Measurements from ENCODE around the gene BUD13. TPM values are rescaled to one million over a fixed set of nuclear protein-coding genes. Genes with fewer than 3 reads are reported as not detected.

BUD13 gene
- total and polyA plus RNA-seq, 2 of the 13 experiments (the other 11 are each of a cell fraction or from before 2014, with no cell fraction given), result 13.3 to 25.9 TPM

GRCh38 chr11:116772443-116773202 lies at the start of gene BUD13 (continued):
- TF ChIP-seq SNAPC5 (CRISPR knock-in tag; IDR thresholded peaks at IDR 0.05; ENCODE audit: borderline replicate concordance) (peak; percentile 69; the same call in 1 of the 2 replicates), ZFX (CRISPR knock-in tag; IDR thresholded peaks at IDR 0.05; ENCODE audit: low read depth) (peak; percentile 95), GLI4 (CRISPR knock-in tag; IDR thresholded peaks at IDR 0.05; ENCODE audit: borderline replicate concordance) (peak; percentile 82), ZNF382 (CRISPR knock-in tag; IDR thresholded peaks at IDR 0.05; ENCODE audit: borderline replicate concordance) (no peak), MBD4 (IDR thresholded peaks at IDR 0.05; ENCODE audit: borderline replicate concordance, low read length) (no peak), ZFP36L2 (CRISPR knock-in tag; IDR thresholded peaks at IDR 0.05) (no peak), ARNT (IDR thresholded peaks at IDR 0.05) (no peak), STAG1 (CRISPR knock-in tag; IDR thresholded peaks at IDR 0.05) (peak; percentile 43), MEIS1 (CRISPR knock-in tag; IDR thresholded peaks at IDR 0.05; ENCODE audit: borderline replicate concordance) (peak; percentile 68; the same call in 1 of the 2 replicates), ELF3 (CRISPR knock-in tag; IDR thresholded peaks at IDR 0.05) (peak; percentile 91), JDP2 (CRISPR knock-in tag; IDR thresholded peaks at IDR 0.05; ENCODE audit: borderline replicate concordance) (no peak), ZNF660 (CRISPR knock-in tag; IDR thresholded peaks at IDR 0.05; ENCODE audit: borderline replicate concordance, low read depth) (no peak), PHF21A (CRISPR knock-in tag; IDR thresholded peaks at IDR 0.05) (peak; percentile 55; the same call in 1 of the 2 replicates), HMG20A (CRISPR knock-in tag; IDR thresholded peaks at IDR 0.05; ENCODE audit: borderline replicate concordance) (no peak), KAT8 (CRISPR knock-in tag; IDR thresholded peaks at IDR 0.05) (peak; percentile 94), KLF16 (CRISPR knock-in tag; IDR thresholded peaks at IDR 0.05) (peak in 1 of 2 experiments; percentile 97; a peak in 2 of 4 replicates), ZNF354B (CRISPR knock-in tag; IDR thresholded peaks at IDR 0.05) (no peak), SIN3B (IDR thresholded peaks at IDR 0.05; ENCODE audit: low read length) (peak; percentile 77; the same call in 1 of the 2 replicates), PHF20 (CRISPR knock-in tag; IDR thresholded peaks at IDR 0.05) (peak; percentile 88), NR1H2 (CRISPR knock-in tag; IDR thresholded peaks at IDR 0.05; ENCODE audit: borderline replicate concordance, low read depth) (peak; percentile 59; the same call in 1 of the 2 replicates), KIAA2018 (CRISPR knock-in tag; IDR thresholded peaks at IDR 0.05; ENCODE audit: borderline replicate concordance) (peak; percentile 88; the same call in 1 of the 2 replicates)

Measured in HepG2 (cell line).